Glutamatergic neuron (in vitro differentiated cells): Measurements from ENCODE around the gene SNX14. TPM values are rescaled to one million over a fixed set of nuclear protein-coding genes. Genes with fewer than 3 reads are reported as not detected.

Experiments
- DNase-seq: peaks from one replicate; pipeline ENCODE4 v3.0.0; 2022
- H3K27ac Mint-ChIP-seq: one replicate; pipeline ENCODE4 v1.8.0; 2020; ENCODE audit warnings: mild to moderate bottlenecking, mixed read lengths, inconsistent platforms; ENCODE audit not compliant: unreplicated experiment
- H3K27me3 Mint-ChIP-seq: one replicate; pipeline ENCODE4 v1.8.0; 2020; ENCODE audit warnings: mild to moderate bottlenecking, moderate library complexity, mixed read lengths, inconsistent platforms; ENCODE audit not compliant: unreplicated experiment
- H3K36me3 Mint-ChIP-seq: one replicate; pipeline ENCODE4 v1.8.0; 2020; ENCODE audit warnings: mild to moderate bottlenecking, mixed read lengths, inconsistent platforms; ENCODE audit not compliant: unreplicated experiment
- H3K4me1 Mint-ChIP-seq: one replicate; pipeline ENCODE4 v1.8.0; 2020; ENCODE audit warnings: mild to moderate bottlenecking, low read depth, mixed read lengths, inconsistent platforms; ENCODE audit not compliant: unreplicated experiment
- H3K4me3 Mint-ChIP-seq: one replicate; pipeline ENCODE4 v1.8.0; 2020; ENCODE audit warnings: mild to moderate bottlenecking, mixed read lengths, inconsistent platforms; ENCODE audit not compliant: unreplicated experiment
- H3K9me3 Mint-ChIP-seq: one replicate; pipeline ENCODE4 v1.8.0; 2020; ENCODE audit warnings: mild to moderate bottlenecking, moderate library complexity, mixed read lengths, inconsistent platforms; ENCODE audit not compliant: unreplicated experiment
- CTCF ChIP-seq: fragments of 200-600 bp; sonication (generic); IDR thresholded peaks from one replicate; pipeline ENCODE4 v1.5.0; 2021; ENCODE audit not compliant: partially characterized antibody, unreplicated experiment
- total RNA-seq: library from RNA; stranded (reverse); fragmentation: NEBNext Ultra II Directional; extraction: Animal tissue kit (Norgen Biotek cat#: 25700); gene quantifications from one replicate; pipeline ENCODE4 v1.2.1, GENCODE V29; 2021; ENCODE audit not compliant: unreplicated experiment

The SNX14 gene
- total RNA-seq, 1 donor from 2014 or later, result 73.6 TPM

GRCh38 chr6:85460154-85460920 is 133.3 kb downstream of the SNX14 start:
- no peak for DNase-seq
- H3K4me3 Mint-ChIP-seq, result no peak overlapping the region
- H3K27ac Mint-ChIP-seq, result no peak overlapping the region
- no peak for TF ChIP-seq CTCF
- H3K9me3 Mint-ChIP-seq, result no peaks in the 10 kb centered on the region
- H3K4me1 Mint-ChIP-seq, result no peaks in the 10 kb centered on the region
- no peaks in the 10 kb centered on the region for H3K27me3 Mint-ChIP-seq
- H3K36me3 Mint-ChIP-seq, result no peaks in the 10 kb centered on the region

- Mint-ChIP-seq H3K27me3 (no peaks in the 10 kb centered on the region), H3K4me1 (no peaks in the 10 kb centered on the region), H3K4me3 (no peak overlapping the region), H3K9me3 (no peaks in the 10 kb centered on the region), H3K36me3 (no peaks in the 10 kb centered on the region), H3K27ac (no peak overlapping the region)
- TF ChIP-seq CTCF, result no peak
- no peak for DNase-seq
Measured at GRCh38 chr6:85459224-85459901, 134.3 kb downstream of the SNX14 start.

GRCh38 chr6:85458782-85459181 is 134.9 kb downstream of the SNX14 start:
- no peaks in the 10 kb centered on the region for H3K4me1 Mint-ChIP-seq
- H3K27me3 Mint-ChIP-seq, result no peaks in the 10 kb centered on the region
- H3K4me3 Mint-ChIP-seq, result no peak overlapping the region
- no peak for TF ChIP-seq CTCF
- no peaks in the 10 kb centered on the region for H3K36me3 Mint-ChIP-seq
- H3K9me3 Mint-ChIP-seq, result no peaks in the 10 kb centered on the region
- no peak overlapping the region for H3K27ac Mint-ChIP-seq
- no peak for DNase-seq

GRCh38 chr6:85458184-85458583 is 135.5 kb downstream of the SNX14 start:
- H3K4me3 Mint-ChIP-seq, result no peak overlapping the region
- H3K9me3 Mint-ChIP-seq, result no peaks in the 10 kb centered on the region
- H3K4me1 Mint-ChIP-seq, result no peaks in the 10 kb centered on the region
- no peak overlapping the region for H3K27ac Mint-ChIP-seq
- no peaks in the 10 kb centered on the region for H3K27me3 Mint-ChIP-seq
- DNase-seq, result no peak
- no peaks in the 10 kb centered on the region for H3K36me3 Mint-ChIP-seq
- no peak for TF ChIP-seq CTCF

GRCh38 chr6:85456782-85457181 is 136.9 kb downstream of the SNX14 start:
- peaks cover 3% of the 10 kb centered on the region for H3K4me1 Mint-ChIP-seq
- no peaks in the 10 kb centered on the region for H3K27me3 Mint-ChIP-seq
- TF ChIP-seq CTCF, result no peak
- H3K4me3 Mint-ChIP-seq, result no peak overlapping the region
- no peaks in the 10 kb centered on the region for H3K9me3 Mint-ChIP-seq
- no peak for DNase-seq
- no peak overlapping the region for H3K27ac Mint-ChIP-seq
- H3K36me3 Mint-ChIP-seq, result no peaks in the 10 kb centered on the region
